Ishikawa (cell line): Measurements from ENCODE around the gene TSC22D1.

Source experiments
- CEBPB ChIP-seq: IDR thresholded peaks from 2 replicates; pipeline ENCODE4 v1.6.1; 2012
- CREB1 ChIP-seq: IDR thresholded peaks from 2 replicates; pipeline ENCODE4 v1.6.1; 2012; ENCODE audit warnings: low read depth
- EGR1 ChIP-seq: IDR thresholded peaks from 2 replicates; pipeline ENCODE4 v1.6.1; 2012
- EP300 ChIP-seq: IDR thresholded peaks from 2 replicates; pipeline ENCODE4 v1.6.1; 2012; ENCODE audit warnings: borderline replicate concordance
- FOXM1 ChIP-seq: IDR thresholded peaks from 2 replicates; pipeline ENCODE4 v1.6.1; 2012; ENCODE audit warnings: low read depth, borderline replicate concordance
- NFIC ChIP-seq: IDR thresholded peaks from 2 replicates; pipeline ENCODE4 v1.6.1; 2012
- RAD21 ChIP-seq: IDR thresholded peaks from 2 replicates; pipeline ENCODE4 v1.6.1; 2012; ENCODE audit warnings: low read depth
- REST ChIP-seq: IDR thresholded peaks from 2 replicates; pipeline ENCODE4 v1.6.1; 2012; ENCODE audit warnings: low read depth, mild to moderate bottlenecking
- TAF1 ChIP-seq: IDR thresholded peaks from 2 replicates; pipeline ENCODE4 v1.6.1; 2012; ENCODE audit warnings: low read depth, mild to moderate bottlenecking
- TCF12 ChIP-seq: IDR thresholded peaks from 2 replicates; pipeline ENCODE4 v1.6.1; 2012; ENCODE audit warnings: low read depth
- TEAD4 ChIP-seq: IDR thresholded peaks from 2 replicates; pipeline ENCODE4 v1.6.1; 2012
- YY1 ChIP-seq: IDR thresholded peaks from 2 replicates; pipeline ENCODE4 v1.6.1; 2012; ENCODE audit warnings: low read depth
- ZBTB7A ChIP-seq: IDR thresholded peaks from 2 replicates; pipeline ENCODE4 v1.6.1; 2012; ENCODE audit warnings: low read depth
- TF ChIP-seq, protein P1 (sequence below): IDR thresholded peaks from 2 replicates; pipeline ENCODE4 v1.6.1; 2012
- TF ChIP-seq, protein P2 (sequence below): IDR thresholded peaks from 2 replicates; pipeline ENCODE4 v1.6.1; 2012

Gene TSC22D1

DNA sequence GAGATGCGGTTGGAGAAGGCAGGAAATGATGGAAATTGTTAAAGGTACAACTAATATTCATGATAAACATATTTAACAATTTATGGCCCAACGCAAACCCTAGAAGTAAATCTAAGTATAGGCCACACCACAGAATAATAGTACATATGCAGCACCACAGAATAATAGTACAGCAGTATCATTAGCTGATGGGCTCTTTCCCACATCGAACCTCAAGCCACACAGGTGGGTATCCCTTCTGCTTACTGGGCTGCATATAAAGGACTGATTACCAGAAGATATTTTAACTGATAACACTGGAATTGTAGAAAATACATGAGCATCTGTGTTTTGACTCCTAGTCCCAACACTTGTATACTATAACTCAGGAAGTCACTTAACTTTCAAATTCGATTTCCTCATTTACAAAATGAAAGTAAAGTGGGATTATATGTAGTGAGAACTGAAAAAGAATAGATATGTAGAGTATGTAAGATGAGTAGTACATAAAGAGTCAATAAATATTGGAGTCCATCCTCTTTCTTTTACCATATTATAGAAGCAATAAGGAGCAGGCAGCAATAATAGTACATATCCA lies 91.5 kb downstream of the TSC22D1 start:
- no peak for TF ChIP-seq TAF1
- no peak for TF ChIP-seq TEAD4
- TF ChIP-seq NFIC: no peak
- TF ChIP-seq, protein P1, sequence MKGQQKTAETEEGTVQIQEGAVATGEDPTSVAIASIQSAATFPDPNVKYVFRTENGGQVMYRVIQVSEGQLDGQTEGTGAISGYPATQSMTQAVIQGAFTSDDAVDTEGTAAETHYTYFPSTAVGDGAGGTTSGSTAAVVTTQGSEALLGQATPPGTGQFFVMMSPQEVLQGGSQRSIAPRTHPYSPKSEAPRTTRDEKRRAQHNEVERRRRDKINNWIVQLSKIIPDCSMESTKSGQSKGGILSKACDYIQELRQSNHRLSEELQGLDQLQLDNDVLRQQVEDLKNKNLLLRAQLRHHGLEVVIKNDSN: no peak
- no peak for TF ChIP-seq TCF12
- no peak for TF ChIP-seq EGR1
- no peak for TF ChIP-seq CEBPB
- TF ChIP-seq ZBTB7A: no peak
- no peak for TF ChIP-seq RAD21
- TF ChIP-seq YY1: no peak
- no peak for TF ChIP-seq REST
- TF ChIP-seq FOXM1: no peak
- TF ChIP-seq CREB1: no peak
- TF ChIP-seq, protein P2, sequence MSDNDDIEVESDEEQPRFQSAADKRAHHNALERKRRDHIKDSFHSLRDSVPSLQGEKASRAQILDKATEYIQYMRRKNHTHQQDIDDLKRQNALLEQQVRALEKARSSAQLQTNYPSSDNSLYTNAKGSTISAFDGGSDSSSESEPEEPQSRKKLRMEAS: no peak
- no peak for TF ChIP-seq EP300

GRCh38 chr13:44474122-44474910 lies 101.8 kb downstream of the TSC22D1 start:
- no peak for TF ChIP-seq FOXM1
- TF ChIP-seq NFIC: no peak
- no peak for TF ChIP-seq ZBTB7A
- TF ChIP-seq, protein P2: no peak
- TF ChIP-seq, protein P1: no peak
- TF ChIP-seq TAF1: no peak
- TF ChIP-seq CREB1: no peak
- no peak for TF ChIP-seq EP300
- no peak for TF ChIP-seq REST
- TF ChIP-seq TEAD4: no peak
- TF ChIP-seq TCF12: no peak
- TF ChIP-seq RAD21: no peak
- TF ChIP-seq CEBPB: no peak
- TF ChIP-seq EGR1: no peak
- TF ChIP-seq YY1: no peak

DNA sequence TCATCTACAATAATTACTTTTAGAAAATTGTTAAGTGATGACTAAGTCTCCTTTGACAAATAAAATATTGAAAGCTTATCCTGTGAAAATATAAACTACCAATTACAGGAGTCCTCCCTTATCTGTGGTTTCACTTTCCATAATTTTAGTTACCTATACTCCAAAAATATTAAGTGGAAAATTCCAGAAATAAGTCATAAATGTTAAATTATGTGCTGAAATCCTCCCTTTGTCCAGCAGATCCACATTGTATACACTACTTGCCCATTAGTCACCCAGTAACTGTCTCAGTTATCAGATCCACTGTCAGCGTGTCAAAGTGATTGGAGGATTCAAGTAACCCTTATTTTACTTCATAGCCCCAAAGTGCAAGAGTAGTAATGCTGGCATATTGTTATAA lies 104.4 kb downstream of the TSC22D1 start:
- TF ChIP-seq TAF1 (no peak), YY1 (no peak), CEBPB (no peak), TEAD4 (no peak), EGR1 (no peak)

- TF ChIP-seq ZBTB7A: no peak
- no peak for TF ChIP-seq REST
- TF ChIP-seq RAD21: peak; percentile 55
- no peak for TF ChIP-seq EGR1
- no peak for TF ChIP-seq CEBPB
- no peak for TF ChIP-seq CREB1
- TF ChIP-seq TCF12: no peak
These were observed 105.2 kb downstream of the TSC22D1 start for GRCh38 chr13:44470638-44471562.
